CD4-positive, alpha-beta T cell treated with Interferon alpha-2 for 1 hour (primary cell): Measurements from ENCODE around the gene RYR2.

ENCODE experiments used
- DNase-seq, 2 donors: peaks; one replicate each; pipeline ENCODE4 v3.0.0-alpha.2; 2020 to 2022

RYR2 gene

GRCh38 chr1:237033061-237033460, 8.9 kb upstream of the RYR2 start:
- no peak for DNase-seq

GRCh38 chr1:237033804-237034203, 8.2 kb upstream of the RYR2 start:
- no peak for DNase-seq

- no peak for DNase-seq
Observed at GRCh38 chr1:237035759-237036158, 6.2 kb upstream of the RYR2 start.

GRCh38 chr1:237038211-237038610, 3.8 kb upstream of the RYR2 start:
- no peak for DNase-seq

- no peak for DNase-seq
Observed at GRCh38 chr1:237040823-237041222, 1.2 kb upstream of the RYR2 start.

- no peak for DNase-seq
Observed at GRCh38 chr1:237041461-237041794, 556 bp upstream of the RYR2 start.

GRCh38 chr1:237042526-237042891, 525 bp downstream of the RYR2 start:
- DNase-seq = no peak

- no peak for DNase-seq
Observed at GRCh38 chr1:237042892-237043576, 1.1 kb downstream of the RYR2 start.

- no peak for DNase-seq
Observed at GRCh38 chr1:237043846-237044636, 2.1 kb downstream of the RYR2 start.

- DNase-seq = no peak
Observed at GRCh38 chr1:237045278-237046016, 3.5 kb downstream of the RYR2 start.

- DNase-seq = no peak
Observed at GRCh38 chr1:237048803-237049202, 6.8 kb downstream of the RYR2 start.

- DNase-seq = no peak
Observed at GRCh38 chr1:237050185-237050584, 8.2 kb downstream of the RYR2 start.

- no peak for DNase-seq
Observed at GRCh38 chr1:237050915-237051314, 8.9 kb downstream of the RYR2 start.

- no peak for DNase-seq
Observed at GRCh38 chr1:237054313-237054712, 12.3 kb downstream of the RYR2 start.

GRCh38 chr1:237058470-237058869, 16.5 kb downstream of the RYR2 start:
- no peak for DNase-seq

- DNase-seq = no peak
Observed at GRCh38 chr1:237059244-237059643, 17.3 kb downstream of the RYR2 start.

- no peak for DNase-seq
Observed at GRCh38 chr1:237062976-237063375, 21.0 kb downstream of the RYR2 start.

GRCh38 chr1:237065903-237066302, 23.9 kb downstream of the RYR2 start:
- DNase-seq = no peak

GRCh38 chr1:237070519-237070918, 28.5 kb downstream of the RYR2 start:
- DNase-seq = no peak

GRCh38 chr1:237071641-237072420, 29.8 kb downstream of the RYR2 start:
- DNase-seq = no peak

- no peak for DNase-seq
Observed at GRCh38 chr1:237074371-237075117, 32.6 kb downstream of the RYR2 start.

- no peak for DNase-seq
Observed at GRCh38 chr1:237084341-237085077, 42.5 kb downstream of the RYR2 start.
